ENCODE results near the gene KIF24.

DNA sequence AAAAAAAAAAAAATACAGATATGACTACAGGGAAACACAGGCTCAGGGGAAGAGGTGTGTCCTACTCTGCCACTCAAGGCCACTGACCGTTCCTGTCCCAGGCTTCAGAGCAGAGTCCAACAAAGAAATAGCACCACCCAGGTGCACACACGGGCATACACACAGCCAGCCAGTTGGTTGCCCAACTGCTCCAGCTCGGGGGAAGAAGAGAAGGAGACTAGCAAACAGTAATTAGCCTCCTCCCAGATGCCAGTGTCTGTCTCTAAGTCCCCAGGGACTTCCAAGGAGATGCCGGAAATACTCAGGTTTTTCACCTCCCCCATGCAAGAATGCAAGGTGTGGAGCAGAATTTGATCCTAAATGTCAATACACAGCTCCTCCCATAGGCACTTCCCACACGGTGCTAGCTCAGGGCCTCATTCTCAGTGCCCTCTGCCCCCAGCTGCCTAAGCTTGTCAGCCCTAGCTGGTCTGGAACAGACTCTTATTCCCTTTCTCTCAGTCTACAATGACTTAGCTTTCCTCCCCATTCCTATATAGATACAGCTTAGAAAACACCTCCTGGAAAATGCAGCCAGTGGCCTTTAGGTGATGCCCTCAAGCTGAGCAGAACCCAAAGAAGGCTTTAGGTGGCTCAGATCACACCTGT is 46.0 kb upstream of the KIF24 start:
- TF ChIP-seq, protein P1, sequence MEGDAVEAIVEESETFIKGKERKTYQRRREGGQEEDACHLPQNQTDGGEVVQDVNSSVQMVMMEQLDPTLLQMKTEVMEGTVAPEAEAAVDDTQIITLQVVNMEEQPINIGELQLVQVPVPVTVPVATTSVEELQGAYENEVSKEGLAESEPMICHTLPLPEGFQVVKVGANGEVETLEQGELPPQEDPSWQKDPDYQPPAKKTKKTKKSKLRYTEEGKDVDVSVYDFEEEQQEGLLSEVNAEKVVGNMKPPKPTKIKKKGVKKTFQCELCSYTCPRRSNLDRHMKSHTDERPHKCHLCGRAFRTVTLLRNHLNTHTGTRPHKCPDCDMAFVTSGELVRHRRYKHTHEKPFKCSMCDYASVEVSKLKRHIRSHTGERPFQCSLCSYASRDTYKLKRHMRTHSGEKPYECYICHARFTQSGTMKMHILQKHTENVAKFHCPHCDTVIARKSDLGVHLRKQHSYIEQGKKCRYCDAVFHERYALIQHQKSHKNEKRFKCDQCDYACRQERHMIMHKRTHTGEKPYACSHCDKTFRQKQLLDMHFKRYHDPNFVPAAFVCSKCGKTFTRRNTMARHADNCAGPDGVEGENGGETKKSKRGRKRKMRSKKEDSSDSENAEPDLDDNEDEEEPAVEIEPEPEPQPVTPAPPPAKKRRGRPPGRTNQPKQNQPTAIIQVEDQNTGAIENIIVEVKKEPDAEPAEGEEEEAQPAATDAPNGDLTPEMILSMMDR (IDR thresholded peaks at IDR 0.05) = peak; percentile 53
- no peak for TF ChIP-seq ZFX (IDR thresholded peaks at IDR 0.05; ENCODE audit: borderline replicate concordance)

All from 22Rv1 (cell line).